ENCODE results near the gene IL1RAPL2. TPM values are rescaled to one million over a fixed set of nuclear protein-coding genes. Genes with fewer than 3 reads are reported as not detected.

Gene IL1RAPL2
- polyA plus RNA-seq, 1 of the 3 experiments (the other 2 are of a cell fraction) = 0.13 TPM

DNA sequence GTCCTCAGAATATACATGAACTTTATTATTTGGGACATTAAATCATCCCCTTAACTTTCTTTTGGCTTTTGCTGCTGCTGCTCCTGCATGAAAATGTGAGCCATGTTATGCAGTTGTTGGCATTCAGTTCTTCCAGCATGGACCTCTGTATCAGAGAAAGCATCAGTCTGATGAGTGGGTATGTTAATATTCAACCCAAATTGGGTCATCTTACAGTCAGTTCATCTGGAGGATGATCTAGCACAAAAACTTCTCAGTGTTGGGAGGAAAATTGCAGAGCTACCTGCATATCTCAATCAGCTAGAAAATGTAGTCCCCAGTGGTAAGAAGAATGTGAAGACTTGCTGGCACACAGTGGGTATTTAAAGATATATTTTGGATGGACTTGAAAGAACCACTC lies 96.7 kb downstream of the IL1RAPL2 start:
- Histone ChIP-seq H3K9me3 (no peaks in the 10 kb centered on the region), H4K20me1 (ENCODE audit: insufficient read depth) (no peaks in the 10 kb centered on the region), H3K4me2 (no peak overlapping the region), H3K27ac (ENCODE audit: low read depth in 2 of 2, low read length in 1 of 2) (no peak overlapping the region), H3K27me3 (ENCODE audit: insufficient read depth) (no peaks in the 10 kb centered on the region; the same call in 1 of the 2 replicates), H3K79me2 (ENCODE audit: insufficient read depth) (no peaks in the 10 kb centered on the region), H2AFZ (ENCODE audit: low read depth) (no peak overlapping the region), H3K9ac (no peak overlapping the region), H3K36me3 (replicated peaks in 1 of 2; ENCODE audit: control insufficient read depth in 1 of 2, insufficient read depth in 2 of 2, low read length in 1 of 2) (no peaks in the 10 kb centered on the region), H3K9me2 (no peaks in the 10 kb centered on the region), H3K4me3 (ENCODE audit: low read depth in 2 of 2, low read length in 1 of 2) (no peak overlapping the region), H3K4me1 (ENCODE audit: control insufficient read depth in 1 of 2, insufficient read depth in 2 of 2, low read depth in 1 of 2, low read length in 1 of 2) (no peaks in the 10 kb centered on the region), H3F3A (replicated peaks; ENCODE audit: insufficient read depth) (no peaks in the 10 kb centered on the region)
- DNase-seq = no peak
- POLR2A ChIA-PET = no interaction called here
- TF ChIP-seq EP300 (IDR thresholded peaks at IDR 0.05; ENCODE audit: borderline replicate concordance in 1 of 2, low read depth in 1 of 2, low read length in 1 of 2) (no peak), GABPA (IDR thresholded peaks at IDR 0.05; ENCODE audit: low read depth) (no peak), FOXM1 (IDR thresholded peaks at IDR 0.05; ENCODE audit: low read depth) (no peak), SIN3A (IDR thresholded peaks at IDR 0.05; ENCODE audit: borderline replicate concordance, low read depth, low read length) (no peak), JUND (IDR thresholded peaks at IDR 0.05) (no peak), RFX5 (IDR thresholded peaks at IDR 0.05; ENCODE audit: low read length) (no peak), ELF1 (IDR thresholded peaks at IDR 0.05) (no peak), MEF2A (IDR thresholded peaks at IDR 0.05; ENCODE audit: borderline replicate concordance, low read depth) (no peak), NFIC (IDR thresholded peaks at IDR 0.05; ENCODE audit: borderline replicate concordance) (no peak), CHD2 (IDR thresholded peaks at IDR 0.05; ENCODE audit: low read length, partially characterized antibody) (no peak), GATA2 (CRISPR knock-in tag; IDR thresholded peaks at IDR 0.05) (no peak), FOSL2 (IDR thresholded peaks at IDR 0.05; ENCODE audit: borderline replicate concordance, low read depth) (no peak), RXRA (IDR thresholded peaks at IDR 0.05; ENCODE audit: borderline replicate concordance, low read depth) (no peak)
- TF ChIP-seq, protein P1, sequence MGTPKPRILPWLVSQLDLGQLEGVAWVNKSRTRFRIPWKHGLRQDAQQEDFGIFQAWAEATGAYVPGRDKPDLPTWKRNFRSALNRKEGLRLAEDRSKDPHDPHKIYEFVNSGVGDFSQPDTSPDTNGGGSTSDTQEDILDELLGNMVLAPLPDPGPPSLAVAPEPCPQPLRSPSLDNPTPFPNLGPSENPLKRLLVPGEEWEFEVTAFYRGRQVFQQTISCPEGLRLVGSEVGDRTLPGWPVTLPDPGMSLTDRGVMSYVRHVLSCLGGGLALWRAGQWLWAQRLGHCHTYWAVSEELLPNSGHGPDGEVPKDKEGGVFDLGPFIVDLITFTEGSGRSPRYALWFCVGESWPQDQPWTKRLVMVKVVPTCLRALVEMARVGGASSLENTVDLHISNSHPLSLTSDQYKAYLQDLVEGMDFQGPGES (IDR thresholded peaks at IDR 0.05; ENCODE audit: low read depth, low read length) = no peak
- TF ChIP-seq, protein P2, sequence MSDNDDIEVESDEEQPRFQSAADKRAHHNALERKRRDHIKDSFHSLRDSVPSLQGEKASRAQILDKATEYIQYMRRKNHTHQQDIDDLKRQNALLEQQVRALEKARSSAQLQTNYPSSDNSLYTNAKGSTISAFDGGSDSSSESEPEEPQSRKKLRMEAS (IDR thresholded peaks at IDR 0.05; ENCODE audit: low read depth) = no peak
- TF ChIP-seq, protein P3, sequence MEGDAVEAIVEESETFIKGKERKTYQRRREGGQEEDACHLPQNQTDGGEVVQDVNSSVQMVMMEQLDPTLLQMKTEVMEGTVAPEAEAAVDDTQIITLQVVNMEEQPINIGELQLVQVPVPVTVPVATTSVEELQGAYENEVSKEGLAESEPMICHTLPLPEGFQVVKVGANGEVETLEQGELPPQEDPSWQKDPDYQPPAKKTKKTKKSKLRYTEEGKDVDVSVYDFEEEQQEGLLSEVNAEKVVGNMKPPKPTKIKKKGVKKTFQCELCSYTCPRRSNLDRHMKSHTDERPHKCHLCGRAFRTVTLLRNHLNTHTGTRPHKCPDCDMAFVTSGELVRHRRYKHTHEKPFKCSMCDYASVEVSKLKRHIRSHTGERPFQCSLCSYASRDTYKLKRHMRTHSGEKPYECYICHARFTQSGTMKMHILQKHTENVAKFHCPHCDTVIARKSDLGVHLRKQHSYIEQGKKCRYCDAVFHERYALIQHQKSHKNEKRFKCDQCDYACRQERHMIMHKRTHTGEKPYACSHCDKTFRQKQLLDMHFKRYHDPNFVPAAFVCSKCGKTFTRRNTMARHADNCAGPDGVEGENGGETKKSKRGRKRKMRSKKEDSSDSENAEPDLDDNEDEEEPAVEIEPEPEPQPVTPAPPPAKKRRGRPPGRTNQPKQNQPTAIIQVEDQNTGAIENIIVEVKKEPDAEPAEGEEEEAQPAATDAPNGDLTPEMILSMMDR (IDR thresholded peaks at IDR 0.05) = no peak
- TF ChIP-seq, protein P4, sequence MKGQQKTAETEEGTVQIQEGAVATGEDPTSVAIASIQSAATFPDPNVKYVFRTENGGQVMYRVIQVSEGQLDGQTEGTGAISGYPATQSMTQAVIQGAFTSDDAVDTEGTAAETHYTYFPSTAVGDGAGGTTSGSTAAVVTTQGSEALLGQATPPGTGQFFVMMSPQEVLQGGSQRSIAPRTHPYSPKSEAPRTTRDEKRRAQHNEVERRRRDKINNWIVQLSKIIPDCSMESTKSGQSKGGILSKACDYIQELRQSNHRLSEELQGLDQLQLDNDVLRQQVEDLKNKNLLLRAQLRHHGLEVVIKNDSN (IDR thresholded peaks at IDR 0.05; ENCODE audit: borderline replicate concordance, low read depth) = no peak
- TF ChIP-seq, protein P5, sequence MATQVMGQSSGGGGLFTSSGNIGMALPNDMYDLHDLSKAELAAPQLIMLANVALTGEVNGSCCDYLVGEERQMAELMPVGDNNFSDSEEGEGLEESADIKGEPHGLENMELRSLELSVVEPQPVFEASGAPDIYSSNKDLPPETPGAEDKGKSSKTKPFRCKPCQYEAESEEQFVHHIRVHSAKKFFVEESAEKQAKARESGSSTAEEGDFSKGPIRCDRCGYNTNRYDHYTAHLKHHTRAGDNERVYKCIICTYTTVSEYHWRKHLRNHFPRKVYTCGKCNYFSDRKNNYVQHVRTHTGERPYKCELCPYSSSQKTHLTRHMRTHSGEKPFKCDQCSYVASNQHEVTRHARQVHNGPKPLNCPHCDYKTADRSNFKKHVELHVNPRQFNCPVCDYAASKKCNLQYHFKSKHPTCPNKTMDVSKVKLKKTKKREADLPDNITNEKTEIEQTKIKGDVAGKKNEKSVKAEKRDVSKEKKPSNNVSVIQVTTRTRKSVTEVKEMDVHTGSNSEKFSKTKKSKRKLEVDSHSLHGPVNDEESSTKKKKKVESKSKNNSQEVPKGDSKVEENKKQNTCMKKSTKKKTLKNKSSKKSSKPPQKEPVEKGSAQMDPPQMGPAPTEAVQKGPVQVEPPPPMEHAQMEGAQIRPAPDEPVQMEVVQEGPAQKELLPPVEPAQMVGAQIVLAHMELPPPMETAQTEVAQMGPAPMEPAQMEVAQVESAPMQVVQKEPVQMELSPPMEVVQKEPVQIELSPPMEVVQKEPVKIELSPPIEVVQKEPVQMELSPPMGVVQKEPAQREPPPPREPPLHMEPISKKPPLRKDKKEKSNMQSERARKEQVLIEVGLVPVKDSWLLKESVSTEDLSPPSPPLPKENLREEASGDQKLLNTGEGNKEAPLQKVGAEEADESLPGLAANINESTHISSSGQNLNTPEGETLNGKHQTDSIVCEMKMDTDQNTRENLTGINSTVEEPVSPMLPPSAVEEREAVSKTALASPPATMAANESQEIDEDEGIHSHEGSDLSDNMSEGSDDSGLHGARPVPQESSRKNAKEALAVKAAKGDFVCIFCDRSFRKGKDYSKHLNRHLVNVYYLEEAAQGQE (IDR thresholded peaks at IDR 0.05; ENCODE audit: low read depth, low read length) = no peak
- CTCF ChIA-PET = no interaction called here

Measured in SK-N-SH (cell line).